GM21528 (cell line): Measurements from ENCODE around the gene TMSB15A.
"Not testable (repeated sequence)": the region's sequence is repeated elsewhere in the genome, so short reads cannot be mapped to it uniquely, and the experiment has no call there.

Source experiments
- ATAC-seq: cut with Tn5 transposase; IDR thresholded peaks from one replicate; pipeline ENCODE4 v1.9.1; 2021; ENCODE audit warnings: mild to moderate bottlenecking, moderate library complexity; ENCODE audit not compliant: unreplicated experiment, low FRiP score

The TMSB15A gene

DNA sequence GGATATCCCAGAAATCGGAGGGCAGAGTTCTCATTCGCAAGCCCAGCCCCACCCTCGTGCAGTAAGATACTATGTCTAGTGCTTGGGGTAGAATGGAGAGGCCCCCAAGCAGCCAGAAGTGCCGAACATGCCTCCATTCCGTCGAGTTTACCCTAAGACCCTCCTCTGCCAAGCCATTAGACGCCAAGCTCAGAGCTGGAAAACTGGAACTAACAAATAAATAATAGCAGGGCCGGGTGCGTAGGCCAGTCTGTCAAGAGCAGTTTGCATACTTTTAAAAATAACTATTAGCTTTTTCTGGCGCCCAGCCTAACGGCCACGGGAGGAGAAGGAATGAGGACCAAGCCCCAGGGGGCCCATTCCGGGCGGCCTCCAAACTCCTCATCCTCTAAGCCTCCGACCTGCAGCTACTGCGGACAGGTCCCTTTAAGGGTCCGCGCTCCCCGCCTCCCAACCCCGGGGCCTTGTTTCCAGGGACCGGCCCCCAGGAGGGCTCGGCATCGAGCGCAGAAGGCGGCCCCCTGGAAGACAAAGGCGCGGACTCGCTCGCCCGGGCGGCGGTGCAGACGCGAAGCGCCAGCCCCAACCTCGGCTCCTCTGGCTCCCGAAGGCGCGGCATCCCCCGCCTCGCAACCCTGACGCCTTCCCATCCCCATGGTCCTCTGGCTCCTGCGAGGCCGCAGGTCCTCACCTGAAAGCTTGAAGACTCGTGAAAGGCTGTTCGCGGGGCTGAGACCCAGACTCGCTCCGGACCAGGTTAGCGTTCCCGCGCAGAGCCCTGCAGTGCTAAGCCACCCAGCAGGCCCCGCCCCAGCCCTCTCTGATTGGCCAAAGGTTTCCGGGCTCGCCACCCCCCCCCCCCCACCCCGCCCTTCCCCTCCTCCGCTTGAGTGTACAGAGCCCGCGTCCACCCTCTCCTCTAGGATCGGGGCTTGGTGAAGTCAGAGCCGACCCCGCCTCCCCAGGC, at the start of gene TMSB15A:
TMSB15A (minus strand) TSS at position 765 of the 967 bp plus-strand sequence.
- peak; percentile 67 for ATAC-seq

DNA sequence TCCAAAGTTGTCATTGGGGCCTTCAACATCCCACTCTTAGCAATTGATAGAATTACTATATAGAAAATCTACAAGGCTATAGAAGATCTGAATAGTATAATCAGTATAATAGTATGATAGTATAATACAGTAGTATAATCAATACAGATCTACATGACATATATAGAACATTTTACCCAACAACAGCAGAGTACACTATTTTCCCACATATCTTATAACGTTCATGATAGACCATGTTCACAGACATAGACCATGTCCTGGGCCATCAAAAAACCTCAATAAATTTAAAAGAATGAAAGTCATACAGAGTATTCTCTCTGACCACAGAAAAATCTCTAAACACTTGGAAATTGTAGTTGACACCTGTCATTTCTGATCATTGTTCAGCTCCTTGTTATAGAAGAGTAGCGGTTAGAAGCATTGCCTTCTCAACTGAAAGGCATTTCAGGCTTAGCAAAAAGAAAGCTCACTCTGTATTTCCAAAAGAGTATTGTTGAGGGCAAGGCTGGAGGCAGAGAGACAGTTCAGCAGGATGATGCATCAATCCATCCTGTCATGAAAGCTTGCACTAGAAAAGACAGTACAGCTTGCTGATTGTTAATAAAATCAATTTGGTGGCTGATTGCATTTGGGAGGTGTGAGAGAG, 44.0 kb upstream of the TMSB15A start:
- no peak for ATAC-seq

DNA sequence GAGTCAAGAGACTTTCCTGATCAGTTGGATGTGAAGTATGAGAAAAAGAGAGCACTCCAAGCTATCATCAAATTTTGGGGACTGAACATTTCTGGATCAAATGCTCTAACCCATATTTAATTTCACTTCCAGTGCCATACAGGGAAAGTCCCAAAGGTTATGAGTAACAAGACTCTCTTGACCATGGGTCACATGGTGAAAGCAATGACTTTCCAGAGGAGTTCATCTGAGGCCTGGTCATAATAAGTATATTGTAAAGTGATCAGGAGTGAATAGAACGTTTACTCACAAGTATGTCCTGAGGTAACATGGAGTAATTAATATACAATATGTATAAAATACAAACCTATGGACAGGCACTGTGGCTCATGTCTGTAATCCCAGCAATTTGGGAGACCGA, 42.1 kb upstream of the TMSB15A start:
- no peak for ATAC-seq

DNA sequence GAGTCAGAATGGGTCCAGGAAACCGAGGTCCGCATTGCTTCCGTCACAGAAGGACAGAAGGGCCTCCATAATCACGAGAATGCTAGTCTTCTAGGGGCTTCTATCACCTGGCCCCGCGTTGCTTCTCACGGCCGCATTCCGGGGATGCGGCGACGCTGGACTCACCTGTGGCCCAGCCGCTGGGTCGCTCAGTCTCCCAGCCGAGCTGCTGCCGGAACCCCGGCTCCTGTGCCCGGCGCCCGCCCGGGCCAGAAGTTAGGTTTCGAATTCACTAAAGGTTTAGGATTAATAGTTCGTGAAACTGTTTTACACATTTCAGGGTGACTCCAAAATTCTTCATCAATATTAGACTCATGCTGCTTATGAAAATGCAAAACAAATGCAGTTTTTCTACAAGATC, 31.7 kb upstream of the TMSB15A start:
- no peak for ATAC-seq

DNA sequence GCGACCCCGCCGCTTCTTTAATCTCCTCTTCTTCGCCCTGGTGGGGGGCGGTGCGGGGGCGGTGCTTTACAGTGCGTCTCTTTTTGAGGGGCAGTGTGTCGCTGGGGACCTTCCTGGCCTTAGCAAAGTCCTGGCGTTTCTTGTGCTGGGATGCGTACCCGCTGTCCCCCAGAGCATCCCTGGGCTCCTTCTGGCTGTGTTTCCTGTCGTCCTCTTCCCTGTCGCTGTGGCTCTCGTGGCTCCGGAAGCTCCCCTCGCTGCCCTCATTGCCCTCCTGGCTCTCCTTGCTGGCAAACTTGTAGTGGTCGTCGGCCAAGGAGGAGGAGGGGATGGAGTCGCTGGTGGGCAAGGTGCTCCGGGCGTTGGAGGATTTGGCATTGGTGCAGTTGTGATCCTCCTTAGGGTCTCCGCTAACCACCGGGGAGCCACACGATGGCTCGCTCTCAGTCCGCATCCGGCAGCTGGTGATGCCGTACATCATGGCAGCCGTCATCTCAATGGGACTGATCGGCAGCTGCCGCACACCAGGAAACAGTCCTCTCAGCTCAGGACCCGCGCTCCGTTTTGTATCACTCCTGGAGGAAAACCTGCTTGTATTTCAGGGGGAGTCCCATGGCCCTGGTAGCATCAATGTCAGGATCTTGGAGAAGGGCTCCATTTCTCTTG, 30.4 kb upstream of the TMSB15A start:
- no peak for ATAC-seq

DNA sequence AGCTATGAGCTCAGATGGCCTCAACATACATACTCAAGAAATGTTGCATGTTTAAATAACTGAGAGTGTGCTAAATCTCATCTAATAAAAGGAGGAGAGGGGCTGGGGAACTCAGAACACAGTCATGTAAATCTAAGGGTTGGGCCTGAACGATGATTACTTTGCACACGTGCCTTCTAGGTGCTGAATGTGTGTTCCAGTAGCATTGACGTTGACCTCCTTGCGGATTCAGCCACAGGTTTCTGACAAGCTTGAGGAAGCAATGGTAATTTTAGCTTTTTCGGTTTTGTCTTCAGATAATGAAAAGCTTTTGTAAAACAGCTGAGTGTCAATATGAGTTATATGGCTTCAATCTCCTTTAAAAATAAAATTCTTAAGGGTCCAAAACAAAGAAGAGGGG, 29.6 kb upstream of the TMSB15A start:
- not testable (repeated sequence) for ATAC-seq

DNA sequence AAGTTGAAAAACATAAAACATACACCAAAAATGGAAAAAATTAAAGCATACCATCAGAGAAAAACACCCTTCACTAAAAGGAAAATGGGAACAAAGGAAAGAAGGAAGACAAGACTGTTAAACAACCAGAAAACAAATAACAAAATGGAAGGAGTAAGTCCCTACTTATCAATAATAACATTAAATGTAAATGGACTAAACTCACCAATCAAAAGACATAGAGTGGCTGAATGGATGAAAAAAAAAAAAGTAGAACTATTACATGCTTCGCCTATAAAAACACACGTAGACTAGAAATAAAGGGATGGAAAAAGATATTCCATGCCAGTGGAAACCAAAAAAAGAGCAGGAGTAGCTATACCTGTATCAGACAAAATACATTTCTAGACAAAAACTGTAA, 19.4 kb upstream of the TMSB15A start:
- ATAC-seq: no peak

DNA sequence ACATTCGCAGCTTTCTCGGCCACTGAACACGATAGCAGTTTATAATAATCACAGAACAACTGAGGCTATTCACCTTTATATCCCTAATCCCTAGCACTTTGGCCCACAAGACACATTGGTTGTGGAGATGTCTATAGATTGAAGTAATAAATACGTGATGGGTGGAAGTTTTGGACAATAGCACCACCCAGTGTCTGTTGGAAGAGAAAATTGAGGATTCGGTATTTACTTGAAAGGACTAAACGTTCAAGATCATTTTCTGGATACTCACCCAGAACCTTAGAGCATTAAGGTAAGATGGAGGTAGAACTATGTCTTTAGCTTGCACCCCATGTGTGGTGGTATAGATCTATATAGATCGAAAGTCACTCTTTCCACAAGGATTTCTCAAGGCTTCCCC, 787 bp upstream of the TMSB15A start:
- ATAC-seq: no peak

DNA sequence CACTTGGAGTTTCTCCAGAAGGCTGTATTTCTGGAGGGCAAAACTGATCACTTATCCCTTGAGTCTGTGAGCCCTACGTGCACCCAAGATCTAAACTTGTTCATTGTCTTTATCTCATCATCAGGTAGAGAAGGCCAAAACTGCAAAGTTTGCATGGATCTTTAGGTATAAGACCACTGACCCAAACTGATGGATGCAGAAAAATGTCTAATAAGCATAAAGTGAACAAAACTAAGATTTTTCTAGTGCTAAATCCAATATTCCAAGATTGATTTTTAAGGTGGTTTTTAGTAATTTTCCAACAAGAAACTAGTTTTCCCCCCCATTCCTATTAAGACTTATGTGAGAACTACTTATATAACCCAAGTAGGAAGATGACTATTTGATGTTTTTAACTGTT, 2.0 kb downstream of the TMSB15A start:
- no peak for ATAC-seq

DNA sequence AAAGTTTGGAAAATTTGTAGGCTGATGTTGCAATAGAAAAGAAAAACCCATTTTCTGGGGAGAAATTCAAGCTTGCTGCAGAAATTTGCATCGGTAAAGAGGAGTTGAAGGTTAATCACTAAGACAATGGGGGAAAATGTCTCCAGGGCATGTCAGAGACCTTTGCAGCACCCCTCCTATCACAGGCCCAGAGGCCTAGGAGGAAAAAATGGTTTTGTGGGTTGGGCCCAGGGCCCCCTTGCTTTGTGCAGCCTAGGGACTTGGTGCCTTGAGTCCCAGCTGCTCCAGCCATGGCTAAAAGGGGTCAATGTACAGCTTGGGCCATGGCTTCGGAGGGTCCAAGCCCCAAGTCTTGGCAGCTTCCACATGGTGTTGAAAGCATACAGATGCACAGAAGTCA, 17.8 kb downstream of the TMSB15A start:
- no peak for ATAC-seq

DNA sequence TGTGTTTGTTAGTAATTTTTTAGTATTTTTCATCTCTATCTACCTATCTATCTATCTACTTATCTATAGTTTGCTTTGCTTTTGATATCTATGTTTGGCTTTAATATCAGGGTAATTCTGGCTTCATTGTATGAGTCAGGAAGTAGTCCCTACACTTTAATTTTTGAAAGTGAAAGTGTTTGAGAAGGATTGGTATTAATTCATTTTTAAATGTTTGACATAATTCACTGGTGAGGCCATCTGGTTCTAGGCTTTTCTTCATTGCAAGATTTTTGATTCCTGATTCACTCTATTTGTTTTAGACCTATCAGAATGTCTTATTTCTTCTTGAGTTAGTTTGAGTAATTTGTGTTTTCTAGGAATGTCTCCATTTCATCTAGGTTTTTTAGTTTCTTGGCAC, 24.8 kb downstream of the TMSB15A start:
- no peak for ATAC-seq

DNA sequence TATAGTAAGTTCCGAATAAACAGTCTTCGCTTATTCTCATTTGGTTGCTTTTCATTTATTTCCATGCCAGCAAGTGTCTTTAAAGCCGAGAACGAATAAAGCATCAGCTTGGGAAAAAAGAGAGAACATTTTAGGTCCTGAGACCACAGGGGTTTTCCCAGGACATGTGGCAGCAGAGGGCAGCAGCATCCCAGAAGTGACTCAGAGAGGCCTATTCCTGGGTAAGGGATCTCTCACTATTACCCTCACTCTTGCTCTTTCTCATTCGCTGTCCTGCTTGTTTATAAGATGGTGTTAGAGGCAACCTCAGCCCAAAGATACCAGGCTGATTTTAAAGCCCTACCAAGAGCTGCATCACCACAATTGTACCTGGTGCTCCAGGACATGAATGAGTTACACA, 37.8 kb downstream of the TMSB15A start:
- ATAC-seq: not testable (repeated sequence)

DNA sequence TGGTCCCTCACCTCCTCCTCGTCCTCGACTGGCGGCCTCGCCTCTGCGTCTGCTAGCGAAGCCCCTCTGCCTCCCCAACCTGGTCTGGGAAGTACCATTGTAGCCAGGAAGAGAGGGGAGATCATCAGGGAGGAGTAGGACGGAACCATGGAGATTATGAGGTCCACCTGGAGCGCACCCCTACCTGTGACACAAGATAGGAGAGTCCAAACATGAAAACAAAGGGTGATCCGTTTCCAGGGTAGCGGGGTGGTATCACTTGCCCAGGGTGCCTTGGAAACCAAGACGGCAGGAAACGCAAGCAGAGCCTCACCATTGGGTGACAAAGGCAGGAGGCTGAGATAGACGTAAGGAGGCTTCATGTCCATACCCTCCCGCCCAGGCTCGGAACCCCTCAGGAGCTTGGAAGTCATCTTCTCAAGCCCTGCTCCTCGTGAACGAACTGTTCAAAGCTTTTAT, 44.7 kb downstream of the TMSB15A start, which contains the start of gene TCP11X2:
TCP11X2 (minus strand) TSS at position 51 of the 459 bp plus-strand sequence.
- not testable (repeated sequence) for ATAC-seq

DNA sequence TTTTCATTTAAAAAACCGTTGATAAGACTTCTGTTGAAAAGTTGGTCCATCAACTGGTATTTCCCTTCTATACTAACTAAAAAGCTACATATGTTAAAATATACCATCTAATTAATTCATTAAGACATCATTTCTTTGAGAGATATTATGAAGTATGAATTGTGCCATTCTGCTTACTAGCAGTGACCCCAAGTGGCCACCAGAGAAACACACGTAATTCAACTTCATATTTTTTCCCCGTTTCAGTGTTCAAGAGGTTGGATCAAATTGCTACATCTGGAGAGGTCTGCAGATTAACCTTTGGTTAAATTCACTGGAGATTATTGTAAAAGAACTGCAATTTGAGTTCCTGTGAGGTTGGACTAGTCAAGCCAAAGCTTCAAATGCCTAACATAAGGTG, 46.3 kb downstream of the TMSB15A start:
- not testable (repeated sequence) for ATAC-seq
